Natural killer cell (primary cell): ENCODE measurements around the gene ARID5B. TPM values are rescaled to one million over a fixed set of nuclear protein-coding genes. Genes with fewer than 3 reads are reported as not detected.

Experiments used
- ATAC-seq, 3 donors: fragments of 150-1000 bp in 2 of 3; fragments of 200-7000 bp in 1 of 3; cut with Tn5 transposase; 1 replicate in 1 of 3; 2 replicates in 2 of 3; pipeline ENCODE4 v1.10.0; 2021; ENCODE audit warnings: mild to moderate bottlenecking in 2 of 3, moderate library complexity in 2 of 3
- DNase-seq, 2 donors: peaks; one replicate each; pipeline versions ENCODE4 v3.0.0 to v3.0.0-alpha.2; 2013 to 2021; ENCODE audit warnings: mixed read lengths in 1 of 2
- H3K27ac ChIP-seq: one replicate; pipeline ENCODE4 v1.5.1; 2013; ENCODE audit warnings: mild to moderate bottlenecking, low read length
- H3K27me3 ChIP-seq: one replicate; pipeline ENCODE4 v1.6.1; 2013; ENCODE audit warnings: low read length; ENCODE audit not compliant: control insufficient read depth, insufficient read depth
- H3K36me3 ChIP-seq: one replicate; pipeline ENCODE4 v1.6.1; 2013; ENCODE audit warnings: low read length; ENCODE audit not compliant: control insufficient read depth, insufficient read depth
- H3K4me1 ChIP-seq: one replicate; pipeline ENCODE4 v1.6.1; 2013; ENCODE audit warnings: low read length; ENCODE audit not compliant: control insufficient read depth, insufficient read depth
- H3K4me3 ChIP-seq: one replicate; pipeline ENCODE4 v1.5.1; 2013; ENCODE audit warnings: low read length
- H3K9me3 ChIP-seq: one replicate; pipeline ENCODE4 v1.6.1; 2013; ENCODE audit warnings: low read length; ENCODE audit not compliant: control insufficient read depth, insufficient read depth
- H3K27ac Mint-ChIP-seq, 2 donors: one replicate each; pipeline ENCODE4 v1.8.0; 2022; ENCODE audit warnings: mild to moderate bottlenecking in 2 of 2, mixed read lengths in 2 of 2, moderate library complexity in 1 of 2
- H3K27me3 Mint-ChIP-seq, 2 donors: one replicate each; pipeline ENCODE4 v1.8.0; 2022; ENCODE audit warnings: low read depth in 2 of 2, mixed read lengths in 2 of 2
- H3K36me3 Mint-ChIP-seq: one replicate; pipeline ENCODE4 v1.8.0; 2022; ENCODE audit warnings: mixed read lengths
- H3K4me1 Mint-ChIP-seq, 2 donors: one replicate each; pipeline ENCODE4 v1.8.0; 2022; ENCODE audit warnings: mixed read lengths in 2 of 2
- H3K4me3 Mint-ChIP-seq: one replicate; pipeline ENCODE4 v1.8.0; 2022; ENCODE audit warnings: mild to moderate bottlenecking, moderate library complexity, mixed read lengths
- H3K9me3 Mint-ChIP-seq, 2 donors: one replicate each; pipeline ENCODE4 v1.8.0; 2022; ENCODE audit warnings: mixed read lengths in 2 of 2
- WGBS: methylation state at CpG from one replicate; pipeline ENCODE4 v1.1.7; 2013; ENCODE audit warnings: missing lambda C conversion rate; ENCODE audit not compliant: insufficient coverage; 5-methylcytosine and 5-hydroxymethylcytosine counted together
- intact Hi-C: fragments of 100-400 bp; cut with micrococcal nuclease; formaldehyde crosslinking; loops from one replicate; pipeline ENCODE4 v1.14.2; 2022
- total RNA-seq, 4 donors: library from RNA; stranded (reverse); fragments of 120-200 nt in 1 of 4; gene quantifications; one replicate each; pipeline versions ENCODE4 v1.2.3 to v1.2.4, GENCODE V29; 2013 to 2022
- TF ChIP-seq, protein P1 (sequence below): fragments of 200-600 bp; IDR thresholded peaks from one replicate; pipeline ENCODE4 v1.8.0; 2022; ENCODE audit warnings: antibody characterized with exemption

ARID5B gene
- total RNA-seq, 3 donors from 2014 or later (not counting 1 experiment from before 2014, with no cell fraction given) = 22.3 to 44.3 (median 31.3) TPM

DNA sequence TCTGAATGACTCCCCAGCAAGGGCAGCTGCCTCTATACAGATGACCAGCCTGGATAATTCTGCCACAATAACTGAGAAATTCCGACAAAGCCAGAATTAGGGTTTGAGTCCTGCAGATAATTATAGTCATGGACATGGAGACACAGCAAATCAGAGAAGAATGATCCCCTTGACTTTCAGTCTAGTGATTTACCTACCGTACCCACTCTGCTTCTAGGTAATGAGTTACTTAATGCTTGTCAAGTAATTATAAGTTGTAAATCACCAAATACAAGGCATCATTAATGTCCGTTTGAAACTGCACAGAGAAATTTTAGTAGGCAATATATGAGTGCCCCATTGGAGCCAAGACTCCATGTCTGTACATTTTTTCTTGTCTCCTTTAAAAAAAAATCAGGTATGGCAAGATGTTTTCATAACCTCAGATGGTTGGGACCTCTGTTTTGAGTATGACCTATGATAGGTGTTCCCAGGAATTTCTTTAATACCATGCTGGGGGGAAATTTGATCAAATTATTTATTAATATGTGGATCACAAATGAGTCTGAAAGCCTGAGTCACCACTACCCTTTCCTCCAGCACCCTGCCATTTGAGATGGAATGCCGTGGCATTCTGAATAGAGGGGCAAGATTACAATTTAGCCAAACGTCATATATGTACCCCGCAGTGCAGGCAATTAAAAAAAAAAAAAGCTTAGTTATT, 5.5 kb upstream of the ARID5B start:
- Histone ChIP-seq H3K4me3 (no peak overlapping the region), H3K27ac (no peak overlapping the region), H3K4me1 (peaks cover 13% of the 10 kb centered on the region), H3K9me3 (no peaks in the 10 kb centered on the region), H3K36me3 (no peaks in the 10 kb centered on the region), H3K27me3 (no peaks in the 10 kb centered on the region)
- Mint-ChIP-seq H3K36me3 (no peaks in the 10 kb centered on the region), H3K4me1 (peaks cover 40 to 41% of the 10 kb centered on the region in 2 donors), H3K27me3 (peaks cover 0 to under 1% of the 10 kb centered on the region in 2 donors), H3K9me3 (no peaks in the 10 kb centered on the region), H3K27ac (no peak overlapping the region), H3K4me3 (no peak overlapping the region)
- ATAC-seq = no peak
- 87% methylated on average over 2 of the region's 6 CpGs for WGBS
- TF ChIP-seq, protein P1, sequence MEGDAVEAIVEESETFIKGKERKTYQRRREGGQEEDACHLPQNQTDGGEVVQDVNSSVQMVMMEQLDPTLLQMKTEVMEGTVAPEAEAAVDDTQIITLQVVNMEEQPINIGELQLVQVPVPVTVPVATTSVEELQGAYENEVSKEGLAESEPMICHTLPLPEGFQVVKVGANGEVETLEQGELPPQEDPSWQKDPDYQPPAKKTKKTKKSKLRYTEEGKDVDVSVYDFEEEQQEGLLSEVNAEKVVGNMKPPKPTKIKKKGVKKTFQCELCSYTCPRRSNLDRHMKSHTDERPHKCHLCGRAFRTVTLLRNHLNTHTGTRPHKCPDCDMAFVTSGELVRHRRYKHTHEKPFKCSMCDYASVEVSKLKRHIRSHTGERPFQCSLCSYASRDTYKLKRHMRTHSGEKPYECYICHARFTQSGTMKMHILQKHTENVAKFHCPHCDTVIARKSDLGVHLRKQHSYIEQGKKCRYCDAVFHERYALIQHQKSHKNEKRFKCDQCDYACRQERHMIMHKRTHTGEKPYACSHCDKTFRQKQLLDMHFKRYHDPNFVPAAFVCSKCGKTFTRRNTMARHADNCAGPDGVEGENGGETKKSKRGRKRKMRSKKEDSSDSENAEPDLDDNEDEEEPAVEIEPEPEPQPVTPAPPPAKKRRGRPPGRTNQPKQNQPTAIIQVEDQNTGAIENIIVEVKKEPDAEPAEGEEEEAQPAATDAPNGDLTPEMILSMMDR = no peak
- intact Hi-C loops = loop anchor here (2.0 to 5.0 kb wide), 2 partner anchors 143 to 1371 kb away; no protein-coding TSS in a partner anchor
- DNase-seq = no peak

GRCh38 chr10:61896854-61897661, 4.4 kb upstream of the ARID5B start:
- Histone ChIP-seq H3K4me1 (peaks cover 13% of the 10 kb centered on the region), H3K9me3 (no peaks in the 10 kb centered on the region), H3K4me3 (peak overlapping the region; percentile 13), H3K27ac (no peak overlapping the region), H3K27me3 (no peaks in the 10 kb centered on the region), H3K36me3 (no peaks in the 10 kb centered on the region)
- Mint-ChIP-seq H3K4me1 (peaks cover 44 to 50% of the 10 kb centered on the region in 2 donors), H3K27me3 (no peaks in the 10 kb centered on the region), H3K27ac (peak overlapping the region; percentile 78 to 89), H3K9me3 (no peaks in the 10 kb centered on the region), H3K4me3 (peak overlapping the region; percentile 92), H3K36me3 (no peaks in the 10 kb centered on the region)
- WGBS = 43% methylated on average over 32 of the region's 32 CpGs
- TF ChIP-seq, protein P1 = peak; percentile 74
- ATAC-seq (peak; percentile 65 to 81 (median 77)), DNase-seq (peak; percentile 35 to 89)
- intact Hi-C loops = loop anchor here (1.0 to 5.0 kb wide), 3 partner anchors 142 to 1370 kb away; no protein-coding TSS in a partner anchor

- ATAC-seq = no peak
- Histone ChIP-seq H3K4me3 (peak overlapping the region; percentile 13), H3K27ac (no peak overlapping the region), H3K27me3 (no peaks in the 10 kb centered on the region), H3K36me3 (no peaks in the 10 kb centered on the region), H3K9me3 (no peaks in the 10 kb centered on the region), H3K4me1 (peaks cover 13% of the 10 kb centered on the region)
- Mint-ChIP-seq H3K4me1 (peaks cover 51 to 57% of the 10 kb centered on the region in 2 donors), H3K36me3 (no peaks in the 10 kb centered on the region), H3K27ac (peak overlapping the region; percentile 78 to 89), H3K9me3 (no peaks in the 10 kb centered on the region), H3K4me3 (peak overlapping the region; percentile 92), H3K27me3 (no peaks in the 10 kb centered on the region)
- TF ChIP-seq, protein P1 = no peak
- WGBS = 72% methylated on average over 9 of the region's 10 CpGs
- peak in 1 of 2 donors; percentile 55 for DNase-seq
- intact Hi-C loops = loop anchor here (1.0 to 5.0 kb wide), 3 partner anchors 141 to 1369 kb away; no protein-coding TSS in a partner anchor
These were observed 3.6 kb upstream of the ARID5B start for GRCh38 chr10:61897671-61898434.
